ENCODE results near the gene TAF4.

DNA sequence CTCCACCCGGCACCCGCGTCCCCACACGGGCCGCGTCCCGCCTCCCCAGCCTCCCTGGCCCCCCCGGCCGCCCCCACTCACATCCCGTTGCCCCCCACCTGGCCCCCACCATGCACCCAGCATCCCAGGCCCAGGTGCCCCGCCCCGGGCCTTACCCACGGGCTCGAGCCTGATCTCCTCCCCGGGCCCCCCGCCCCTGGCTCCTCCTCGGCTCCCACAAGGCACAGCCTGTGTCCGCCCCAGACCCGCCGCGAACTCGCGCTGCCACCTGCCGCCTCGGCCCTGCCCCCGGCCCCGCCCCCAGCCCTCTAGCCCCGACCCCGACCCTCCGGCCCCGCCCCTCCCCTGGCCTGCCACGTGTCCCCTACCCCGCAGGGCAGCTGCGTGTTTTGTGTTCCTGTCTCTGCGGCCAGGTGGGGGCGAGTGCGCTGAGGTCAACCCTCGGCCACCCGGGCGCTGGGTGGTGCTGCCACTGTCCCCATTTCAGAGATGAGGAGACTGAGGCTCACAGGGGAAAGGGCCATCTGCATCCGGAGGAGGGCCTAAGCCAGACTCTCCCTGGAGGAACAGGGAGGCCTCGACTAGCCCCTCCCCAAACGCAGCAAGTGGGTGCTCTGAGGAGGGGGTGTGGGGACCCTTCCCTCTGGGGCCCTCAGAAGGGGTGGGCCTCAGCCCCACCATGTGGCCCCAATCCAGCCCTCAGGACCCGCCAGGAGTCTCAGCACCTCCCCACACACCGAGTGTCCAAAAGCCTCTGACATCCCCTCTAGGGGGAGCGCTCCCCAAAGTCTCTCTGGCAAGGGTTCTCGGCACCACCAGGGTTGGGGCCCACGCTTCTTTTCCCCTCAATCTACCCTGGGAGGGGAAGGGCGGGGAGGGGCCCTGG, 99.8 kb downstream of the TAF4 start:
- TF ChIP-seq, protein P1, sequence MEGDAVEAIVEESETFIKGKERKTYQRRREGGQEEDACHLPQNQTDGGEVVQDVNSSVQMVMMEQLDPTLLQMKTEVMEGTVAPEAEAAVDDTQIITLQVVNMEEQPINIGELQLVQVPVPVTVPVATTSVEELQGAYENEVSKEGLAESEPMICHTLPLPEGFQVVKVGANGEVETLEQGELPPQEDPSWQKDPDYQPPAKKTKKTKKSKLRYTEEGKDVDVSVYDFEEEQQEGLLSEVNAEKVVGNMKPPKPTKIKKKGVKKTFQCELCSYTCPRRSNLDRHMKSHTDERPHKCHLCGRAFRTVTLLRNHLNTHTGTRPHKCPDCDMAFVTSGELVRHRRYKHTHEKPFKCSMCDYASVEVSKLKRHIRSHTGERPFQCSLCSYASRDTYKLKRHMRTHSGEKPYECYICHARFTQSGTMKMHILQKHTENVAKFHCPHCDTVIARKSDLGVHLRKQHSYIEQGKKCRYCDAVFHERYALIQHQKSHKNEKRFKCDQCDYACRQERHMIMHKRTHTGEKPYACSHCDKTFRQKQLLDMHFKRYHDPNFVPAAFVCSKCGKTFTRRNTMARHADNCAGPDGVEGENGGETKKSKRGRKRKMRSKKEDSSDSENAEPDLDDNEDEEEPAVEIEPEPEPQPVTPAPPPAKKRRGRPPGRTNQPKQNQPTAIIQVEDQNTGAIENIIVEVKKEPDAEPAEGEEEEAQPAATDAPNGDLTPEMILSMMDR (conservative IDR thresholded peaks at IDR 0.05), result no peak
- TF ChIP-seq ZFX (IDR thresholded peaks at IDR 0.05), result no peak

Data from C4-2B (cell line).